GM12872 (cell line): ENCODE results near the gene PPP1R13B.

Source experiments
- TF ChIP-seq, protein P1 (sequence below): IDR thresholded peaks from 3 replicates; pipeline ENCODE4 v1.5.1; 2011; ENCODE audit warnings: low read depth, mild to moderate bottlenecking, low read length, moderate library complexity; ENCODE audit not compliant: insufficient read depth

Gene PPP1R13B

DNA sequence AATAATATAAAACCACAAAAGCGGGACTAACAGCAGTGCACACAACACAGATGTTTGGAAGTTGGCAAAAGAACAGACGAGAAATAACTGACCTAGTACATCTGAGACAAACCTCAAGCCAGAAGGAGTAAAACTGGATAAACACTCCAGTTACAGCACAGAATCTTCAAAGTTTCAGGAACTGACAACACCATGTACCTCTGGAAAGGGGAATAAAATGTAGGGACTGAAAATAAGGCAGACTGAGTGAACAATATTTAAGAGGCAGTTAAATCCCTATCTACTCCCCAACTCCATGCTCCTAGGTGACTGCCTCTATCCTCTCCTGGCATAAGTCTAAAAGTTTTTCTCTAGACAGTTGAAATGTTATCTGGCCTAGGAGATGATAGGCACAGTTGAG, 73.9 kb downstream of the PPP1R13B start:
- TF ChIP-seq, protein P1, sequence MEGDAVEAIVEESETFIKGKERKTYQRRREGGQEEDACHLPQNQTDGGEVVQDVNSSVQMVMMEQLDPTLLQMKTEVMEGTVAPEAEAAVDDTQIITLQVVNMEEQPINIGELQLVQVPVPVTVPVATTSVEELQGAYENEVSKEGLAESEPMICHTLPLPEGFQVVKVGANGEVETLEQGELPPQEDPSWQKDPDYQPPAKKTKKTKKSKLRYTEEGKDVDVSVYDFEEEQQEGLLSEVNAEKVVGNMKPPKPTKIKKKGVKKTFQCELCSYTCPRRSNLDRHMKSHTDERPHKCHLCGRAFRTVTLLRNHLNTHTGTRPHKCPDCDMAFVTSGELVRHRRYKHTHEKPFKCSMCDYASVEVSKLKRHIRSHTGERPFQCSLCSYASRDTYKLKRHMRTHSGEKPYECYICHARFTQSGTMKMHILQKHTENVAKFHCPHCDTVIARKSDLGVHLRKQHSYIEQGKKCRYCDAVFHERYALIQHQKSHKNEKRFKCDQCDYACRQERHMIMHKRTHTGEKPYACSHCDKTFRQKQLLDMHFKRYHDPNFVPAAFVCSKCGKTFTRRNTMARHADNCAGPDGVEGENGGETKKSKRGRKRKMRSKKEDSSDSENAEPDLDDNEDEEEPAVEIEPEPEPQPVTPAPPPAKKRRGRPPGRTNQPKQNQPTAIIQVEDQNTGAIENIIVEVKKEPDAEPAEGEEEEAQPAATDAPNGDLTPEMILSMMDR, result no peak

DNA sequence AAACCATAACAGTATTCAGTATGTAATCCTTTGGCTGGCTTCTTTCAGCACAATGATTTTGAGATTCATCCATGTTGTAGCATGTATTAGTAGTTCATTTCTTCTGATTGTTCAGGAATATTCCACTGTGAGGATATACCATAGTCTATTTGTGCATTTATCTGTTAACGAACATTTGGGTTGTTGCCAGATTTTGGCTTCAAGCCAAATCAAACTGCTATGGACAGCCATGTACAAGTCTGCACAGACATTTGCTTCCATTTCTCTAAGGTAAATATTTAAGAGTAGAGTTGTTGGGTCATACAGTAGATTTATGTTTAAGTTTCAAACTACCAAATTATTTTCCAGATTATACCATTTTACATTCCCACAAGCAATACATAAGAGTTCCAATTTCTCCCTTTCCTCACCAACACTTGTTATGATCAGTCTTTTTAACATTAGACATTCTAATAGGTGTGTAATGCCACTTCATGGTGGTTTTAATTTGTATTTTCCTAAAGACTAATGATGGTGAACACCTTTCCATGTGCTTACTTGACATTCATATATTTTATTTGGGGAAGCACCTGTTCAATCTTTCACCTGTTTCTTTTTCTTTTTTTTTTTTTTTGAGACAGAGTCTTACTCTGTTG, 75.2 kb downstream of the PPP1R13B start:
- TF ChIP-seq, protein P1, result no peak

DNA sequence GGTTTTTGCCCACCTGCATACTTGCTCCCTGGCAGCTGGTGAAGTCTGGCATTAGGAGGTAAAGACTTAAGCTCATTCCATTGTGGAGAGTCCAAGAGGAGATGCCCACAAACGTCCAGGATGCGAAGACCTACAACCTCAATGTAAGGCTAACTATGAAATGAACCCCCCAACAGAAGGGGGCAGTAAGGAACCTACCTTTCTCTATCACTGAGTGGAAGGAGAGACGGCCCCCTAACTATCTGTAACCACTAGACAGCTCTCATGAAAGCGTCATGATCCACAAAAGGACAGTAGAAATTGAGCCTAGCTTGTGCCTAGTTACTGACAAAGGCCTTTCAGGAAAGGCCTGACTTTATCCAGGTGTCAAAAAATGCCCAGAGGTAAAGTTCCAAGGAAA, 76.5 kb downstream of the PPP1R13B start:
- TF ChIP-seq, protein P1, result peak; percentile 16; the same call in 1 of the 3 replicates

DNA sequence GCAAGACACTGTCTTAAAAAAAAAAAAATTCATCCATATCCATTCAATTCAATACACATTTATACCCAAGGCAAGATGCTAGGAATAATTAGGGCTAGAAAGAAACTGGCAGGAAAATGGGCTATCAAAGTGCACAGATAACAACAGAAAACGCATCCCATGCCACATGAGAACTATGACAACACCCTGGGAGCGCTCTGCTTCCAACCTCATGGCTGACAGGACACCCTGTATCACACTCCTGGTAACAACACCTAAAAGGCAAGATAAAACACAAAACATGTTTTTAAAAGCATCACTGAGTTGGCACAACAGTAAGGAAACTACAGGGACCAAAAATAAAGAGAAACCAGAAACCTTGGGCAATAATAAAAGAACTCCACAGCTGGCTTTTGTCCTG, 76.9 kb downstream of the PPP1R13B start:
- TF ChIP-seq, protein P1, result no peak

DNA sequence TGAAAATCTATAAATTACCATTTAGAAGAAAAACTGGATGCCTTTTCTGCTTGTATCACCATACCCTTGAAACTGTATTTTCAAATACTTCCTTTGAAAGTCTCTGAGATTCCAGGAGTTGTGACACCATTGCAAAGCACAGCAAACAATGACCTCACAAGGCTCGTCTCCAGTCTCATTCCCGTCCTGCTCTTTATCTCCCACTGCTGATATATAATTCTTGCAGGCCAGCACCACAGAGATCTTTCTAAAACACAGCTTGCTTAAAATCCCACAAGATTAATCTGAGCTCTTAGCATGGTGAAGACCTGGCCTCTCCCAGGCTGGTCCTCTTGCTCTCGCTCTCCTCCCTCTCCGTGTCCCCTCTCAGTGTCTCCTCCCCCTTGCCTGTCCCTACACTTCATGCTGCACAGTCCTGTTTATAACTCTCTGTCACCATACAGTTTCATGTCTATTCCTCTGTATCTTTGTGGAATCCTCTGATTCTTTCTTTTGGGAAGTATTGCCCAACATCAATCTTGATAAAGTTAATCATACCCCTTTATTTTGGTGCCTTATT, 80.0 kb downstream of the PPP1R13B start:
- TF ChIP-seq, protein P1, result no peak

DNA sequence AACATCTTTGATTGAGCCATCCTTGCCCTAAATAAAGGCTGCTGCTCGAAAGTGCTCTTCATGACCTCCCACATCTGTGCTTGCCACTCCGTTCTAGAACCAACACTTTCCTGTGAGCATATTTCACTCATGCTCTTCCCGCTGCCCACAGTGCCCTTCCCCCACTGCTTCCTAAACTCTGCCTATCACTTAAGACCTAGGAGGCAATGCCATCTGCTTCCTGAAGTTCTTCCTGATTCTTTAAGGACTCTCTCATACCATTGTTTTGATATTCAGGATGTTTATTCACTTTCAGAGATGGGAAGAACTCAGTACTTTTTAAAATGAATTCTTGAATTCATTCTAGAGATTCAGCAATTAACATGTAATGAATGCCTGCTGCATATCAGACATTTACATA, 81.8 kb downstream of the PPP1R13B start:
- TF ChIP-seq, protein P1, result no peak

DNA sequence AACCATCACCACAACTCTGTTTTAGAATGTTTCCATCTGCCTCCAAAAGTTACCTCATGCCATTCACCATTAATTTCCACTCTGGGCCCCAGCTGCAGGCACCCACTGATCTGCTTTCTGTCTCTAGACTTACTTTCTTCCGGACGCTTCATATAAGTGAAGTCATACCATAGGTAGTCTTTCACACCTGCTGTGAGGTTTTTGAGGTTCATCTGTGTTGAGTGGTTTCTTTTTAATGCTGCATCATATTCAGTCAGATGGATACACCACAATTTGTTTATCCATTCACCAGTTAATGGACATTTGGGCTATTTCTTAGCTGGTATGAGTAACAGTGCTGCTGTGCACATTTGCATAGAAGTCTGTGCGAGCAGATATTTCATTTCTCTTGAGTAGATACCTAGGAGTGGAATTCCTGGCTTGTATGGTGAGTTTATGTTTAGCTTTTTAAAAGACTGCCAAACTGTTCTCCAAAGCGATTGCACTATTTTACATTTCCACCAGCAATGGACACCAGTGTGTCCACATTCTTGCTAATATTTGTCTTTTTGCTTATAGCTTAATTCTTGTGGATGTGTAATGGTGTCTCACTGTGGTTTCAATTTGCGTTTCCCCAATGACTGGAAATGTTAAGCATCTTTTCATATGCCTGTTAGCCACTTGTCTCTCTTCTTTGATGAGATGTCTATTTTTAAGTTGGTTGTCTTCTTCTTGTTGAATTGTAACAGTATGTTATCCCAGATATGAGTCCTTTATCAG, 83.5 kb downstream of the PPP1R13B start:
- TF ChIP-seq, protein P1, result no peak
